ENCODE results near the gene GLS. TPM values are rescaled to one million over a fixed set of nuclear protein-coding genes. Genes with fewer than 3 reads are reported as not detected.
"Not testable (repeated sequence)": the region's sequence is repeated elsewhere in the genome, so short reads cannot be mapped to it uniquely, and the experiment has no call there.

GLS gene
- total RNA-seq, 2 donors from 2014 or later = 50.5 to 72.3 TPM

DNA sequence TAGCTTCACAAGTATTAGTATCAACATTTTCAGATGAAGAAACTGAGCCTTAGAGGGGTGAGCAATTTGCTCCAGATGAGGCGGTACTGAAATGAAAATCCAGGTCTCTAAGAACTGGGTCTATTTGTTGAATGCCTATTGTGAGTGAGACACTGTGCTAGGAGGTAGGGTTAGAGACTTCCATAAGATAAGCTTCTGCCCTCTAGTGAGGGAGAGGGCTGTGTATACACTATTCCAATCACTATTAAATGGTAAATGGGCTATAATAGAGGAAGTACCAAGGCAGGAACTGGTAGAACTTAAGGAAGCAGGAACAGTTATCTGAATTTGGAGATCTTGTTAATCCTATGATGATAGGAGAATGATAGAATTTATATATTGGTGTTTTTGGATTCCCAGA lies 23.6 kb upstream of the GLS start:
- Histone ChIP-seq H3K27me3 (no peaks in the 10 kb centered on the region), H3K4me3 (no peak overlapping the region), H3K9ac (ENCODE audit: low read depth in 2 of 2, low read length in 2 of 2) (no peak overlapping the region), H3K27ac (no peak overlapping the region), H3K9me3 (no peaks in the 10 kb centered on the region), H3K4me1 (peaks cover 5% of the 10 kb centered on the region), H3K36me3 (no peaks in the 10 kb centered on the region)
- no peak for TF ChIP-seq CTCF (IDR thresholded peaks at IDR 0.05)
- no peak for DNase-seq
- intact Hi-C loops (cut with DNase I) = no loop called here

GRCh38 chr2:190858817-190859216 lies 21.8 kb upstream of the GLS start:
- Histone ChIP-seq H3K9me3 (no peaks in the 10 kb centered on the region), H3K36me3 (no peaks in the 10 kb centered on the region), H3K27ac (no peak overlapping the region), H3K27me3 (no peaks in the 10 kb centered on the region), H3K4me3 (no peak overlapping the region), H3K9ac (ENCODE audit: low read depth in 2 of 2, low read length in 2 of 2) (no peak overlapping the region), H3K4me1 (peaks cover 5% of the 10 kb centered on the region)
- no peak for TF ChIP-seq CTCF (IDR thresholded peaks at IDR 0.05)
- intact Hi-C loops (cut with DNase I) = no loop called here
- DNase-seq = no peak

DNA sequence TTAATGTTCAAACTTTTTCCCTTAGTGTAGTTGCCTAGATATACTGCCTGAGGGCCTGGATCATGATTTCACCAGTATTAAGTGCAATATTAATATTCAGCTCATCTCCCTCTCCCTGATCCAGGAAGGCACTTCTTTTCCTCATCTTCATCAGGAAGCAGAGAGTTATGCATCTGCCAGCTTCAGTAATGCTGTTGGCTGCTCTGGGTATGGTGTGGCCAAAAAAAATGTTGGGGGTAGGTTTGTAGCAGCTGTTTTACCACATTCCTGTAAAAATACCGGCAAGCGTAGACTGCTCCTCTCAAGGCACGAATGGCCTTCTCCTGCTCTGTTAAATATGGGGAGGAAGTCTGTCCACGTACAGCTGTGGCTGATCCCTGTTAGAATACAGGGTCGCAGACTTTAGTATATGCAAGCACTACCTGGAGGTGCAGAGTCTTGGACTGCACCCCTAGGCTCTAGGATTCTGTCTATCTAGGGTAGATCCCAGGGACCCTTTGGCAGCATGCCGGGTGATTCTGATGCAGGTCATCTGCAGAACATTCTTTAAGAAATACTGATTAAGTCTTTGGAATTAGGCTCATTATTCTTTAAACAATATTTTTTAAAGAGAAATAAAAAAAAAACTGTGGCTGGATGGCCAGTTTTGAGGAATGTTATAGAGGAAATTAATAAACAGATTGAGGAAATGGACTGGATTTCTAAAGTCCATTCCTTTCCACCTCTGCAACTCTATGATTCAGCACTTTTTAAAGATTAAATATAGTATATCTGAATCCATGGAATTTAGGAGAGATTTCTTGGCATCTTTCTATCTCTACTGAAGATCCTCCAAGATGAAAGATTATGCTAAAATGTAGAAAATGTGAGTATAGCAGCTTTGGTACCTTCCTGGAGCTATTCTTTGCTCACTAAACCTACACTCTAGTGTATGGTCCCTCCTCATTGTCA lies 21.0 kb upstream of the GLS start:
- no peak for DNase-seq
- no peaks in the 10 kb centered on the region for H3K27me3 ChIP-seq
- H3K36me3 ChIP-seq = no peaks in the 10 kb centered on the region
- H3K9ac ChIP-seq (ENCODE audit: low read depth in 2 of 2, low read length in 2 of 2) = no peak overlapping the region
- H3K4me1 ChIP-seq = no peaks in the 10 kb centered on the region
- TF ChIP-seq CTCF (IDR thresholded peaks at IDR 0.05) = no peak
- intact Hi-C loops (cut with DNase I) = no loop called here
- H3K27ac ChIP-seq = no peak overlapping the region
- H3K4me3 ChIP-seq = no peak overlapping the region
- H3K9me3 ChIP-seq = no peaks in the 10 kb centered on the region

GRCh38 chr2:190860985-190861680 lies 19.5 kb upstream of the GLS start:
- H3K4me1 ChIP-seq = no peaks in the 10 kb centered on the region
- H3K27ac ChIP-seq = no peak overlapping the region
- no peaks in the 10 kb centered on the region for H3K36me3 ChIP-seq
- no peaks in the 10 kb centered on the region for H3K27me3 ChIP-seq
- TF ChIP-seq CTCF (IDR thresholded peaks at IDR 0.05) = no peak
- DNase-seq = no peak
- no peak overlapping the region for H3K4me3 ChIP-seq
- H3K9ac ChIP-seq (ENCODE audit: low read depth in 2 of 2, low read length in 2 of 2) = no peak overlapping the region
- H3K9me3 ChIP-seq = no peaks in the 10 kb centered on the region
- intact Hi-C loops (cut with DNase I) = no loop called here

- H3K27ac ChIP-seq; H3K4me1 ChIP-seq; H3K4me3 ChIP-seq; H3K9me3 ChIP-seq; H3K36me3 ChIP-seq; H3K27me3 ChIP-seq; DNase-seq; H3K9ac ChIP-seq (ENCODE audit: low read depth in 2 of 2, low read length in 2 of 2); intact Hi-C loops (cut with DNase I): not testable (repeated sequence)
Measured at GRCh38 chr2:190862128-190862527, 18.5 kb upstream of the GLS start.

DNA sequence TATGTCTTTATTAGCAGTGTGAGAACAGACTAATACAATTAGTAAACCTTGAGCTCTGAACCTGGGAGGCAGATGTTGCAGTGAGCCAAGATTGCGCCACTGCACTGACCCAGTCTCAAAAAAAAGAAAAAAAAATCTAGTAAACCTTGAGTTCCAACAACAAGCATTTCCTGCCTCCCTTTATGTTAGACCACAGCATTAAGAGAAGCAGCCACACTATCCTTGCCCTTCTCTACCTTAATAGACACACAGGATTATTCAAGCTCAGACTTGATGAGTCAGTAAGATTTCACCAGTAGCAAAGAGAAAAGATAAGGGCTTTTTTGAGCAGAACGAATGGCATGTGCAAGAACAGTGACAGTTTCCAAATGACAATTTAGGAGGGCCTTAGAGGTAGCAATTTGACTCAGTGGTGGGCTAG lies 18.0 kb upstream of the GLS start:
- intact Hi-C loops (cut with DNase I) = no loop called here
- TF ChIP-seq CTCF (IDR thresholded peaks at IDR 0.05) = no peak
- H3K36me3 ChIP-seq = no peaks in the 10 kb centered on the region
- H3K4me1 ChIP-seq = no peaks in the 10 kb centered on the region
- no peak for DNase-seq
- H3K9ac ChIP-seq (ENCODE audit: low read depth in 2 of 2, low read length in 2 of 2) = no peak overlapping the region
- no peaks in the 10 kb centered on the region for H3K27me3 ChIP-seq
- no peak overlapping the region for H3K4me3 ChIP-seq
- no peak overlapping the region for H3K27ac ChIP-seq
- no peaks in the 10 kb centered on the region for H3K9me3 ChIP-seq
